ENCODE data around the gene ARMC9. TPM values are rescaled to one million over a fixed set of nuclear protein-coding genes. Genes with fewer than 3 reads are reported as not detected.
A peak's percentile ranks its signal among the peaks of the same experiment; 100 is the strongest.
"Not testable (repeated sequence)": the region's sequence is repeated elsewhere in the genome, so short reads cannot be mapped to it uniquely, and the experiment has no call there.

ARMC9 gene
- total RNA-seq, 1 donor from 2014 or later, result 19.9 TPM

DNA sequence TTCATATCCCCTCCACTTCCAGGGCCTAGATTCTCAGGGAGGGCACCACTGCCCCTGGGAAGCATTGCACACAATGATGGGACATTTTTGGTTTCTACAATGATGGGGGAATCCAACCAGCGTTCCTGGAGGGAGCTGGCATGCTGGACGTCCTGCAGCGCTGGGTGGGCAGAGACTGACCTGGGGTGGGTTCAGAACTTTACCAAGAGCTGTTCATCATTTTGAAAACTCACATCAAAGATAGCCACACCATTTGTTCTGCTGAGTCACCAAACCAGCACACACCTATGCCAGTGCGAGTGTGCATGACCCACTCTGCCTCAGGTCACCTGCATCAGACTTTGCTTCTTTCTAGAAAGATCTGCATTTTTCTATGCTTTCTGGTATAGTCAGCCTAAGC is 14.1 kb upstream of the ARMC9 start:
- DNase-seq, result no peak

DNA sequence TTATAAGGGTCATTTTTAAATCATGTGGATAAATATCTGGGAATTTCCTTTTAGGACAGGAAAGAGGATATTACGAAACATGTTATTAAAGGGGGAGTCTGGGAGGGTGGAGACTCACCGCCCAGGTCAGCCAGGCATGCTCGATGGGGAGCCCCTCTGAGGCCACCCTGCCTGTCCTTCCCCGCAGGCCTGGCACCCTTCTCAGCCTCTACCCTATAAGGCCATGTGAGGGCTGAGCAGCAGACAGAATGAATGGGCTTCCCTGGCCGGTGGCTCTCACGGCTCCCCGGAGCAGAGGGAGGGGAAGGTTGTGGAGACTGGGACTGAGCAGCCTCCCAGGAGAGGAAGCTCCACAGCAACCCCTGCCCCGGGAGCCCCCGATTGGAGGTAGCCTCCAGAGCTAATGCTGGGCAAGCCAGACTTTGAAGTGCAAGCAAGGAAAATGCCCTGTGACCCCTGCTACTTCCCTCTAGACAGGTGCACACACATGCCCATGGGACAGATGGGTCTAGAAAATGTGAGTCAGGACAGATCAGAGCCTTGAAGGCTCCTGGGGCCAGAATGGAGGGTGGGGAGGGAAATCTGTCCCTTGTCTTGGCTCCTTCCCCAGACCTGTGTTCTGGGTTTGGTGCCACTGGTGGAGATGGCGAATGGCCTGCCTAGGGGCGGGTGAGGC is 13.2 kb upstream of the ARMC9 start:
- DNase-seq, result peak; percentile 56

- DNase-seq, result no peak
These were observed 12.5 kb upstream of the ARMC9 start for GRCh38 chr2:231185886-231186285.

GRCh38 chr2:231186325-231186724 is 12.1 kb upstream of the ARMC9 start:
- no peak for DNase-seq

DNA sequence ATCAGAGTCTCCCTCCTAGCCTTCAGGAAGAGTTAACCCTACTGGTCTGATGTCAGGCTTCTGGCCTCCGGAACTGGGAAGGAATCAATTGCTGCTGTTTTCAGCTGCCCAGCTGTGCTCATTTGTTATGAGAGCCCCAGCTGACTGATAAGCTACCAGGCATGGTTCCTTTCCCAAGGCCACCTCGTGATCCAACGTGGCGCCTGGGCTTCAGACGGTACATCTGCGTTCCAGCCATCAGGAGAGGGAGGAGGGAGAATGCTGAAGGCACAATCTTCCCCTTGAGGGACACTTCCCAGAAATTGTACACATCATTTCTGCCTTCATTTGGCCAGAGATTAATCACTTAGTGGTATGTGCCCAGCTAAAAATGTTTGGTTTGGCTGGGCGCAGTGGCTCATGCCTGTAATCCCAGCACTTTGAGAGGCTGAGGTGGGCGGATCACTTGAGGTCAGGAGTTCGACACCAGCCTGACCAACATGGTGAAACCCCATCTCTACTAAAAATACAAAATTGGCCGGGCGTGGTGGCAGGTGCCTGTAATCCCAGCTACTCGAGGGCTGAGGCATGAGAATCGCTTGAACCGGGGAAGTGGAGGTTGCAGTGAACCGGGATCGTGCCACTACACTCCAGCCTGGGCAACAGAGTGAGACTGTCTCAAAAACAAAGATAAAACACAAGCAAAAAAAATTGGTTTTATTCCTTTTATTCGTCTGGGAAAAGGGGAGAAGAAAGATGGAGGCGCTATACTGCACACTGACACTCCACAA is 10.5 kb upstream of the ARMC9 start:
- DNase-seq, result peak; percentile 51

DNA sequence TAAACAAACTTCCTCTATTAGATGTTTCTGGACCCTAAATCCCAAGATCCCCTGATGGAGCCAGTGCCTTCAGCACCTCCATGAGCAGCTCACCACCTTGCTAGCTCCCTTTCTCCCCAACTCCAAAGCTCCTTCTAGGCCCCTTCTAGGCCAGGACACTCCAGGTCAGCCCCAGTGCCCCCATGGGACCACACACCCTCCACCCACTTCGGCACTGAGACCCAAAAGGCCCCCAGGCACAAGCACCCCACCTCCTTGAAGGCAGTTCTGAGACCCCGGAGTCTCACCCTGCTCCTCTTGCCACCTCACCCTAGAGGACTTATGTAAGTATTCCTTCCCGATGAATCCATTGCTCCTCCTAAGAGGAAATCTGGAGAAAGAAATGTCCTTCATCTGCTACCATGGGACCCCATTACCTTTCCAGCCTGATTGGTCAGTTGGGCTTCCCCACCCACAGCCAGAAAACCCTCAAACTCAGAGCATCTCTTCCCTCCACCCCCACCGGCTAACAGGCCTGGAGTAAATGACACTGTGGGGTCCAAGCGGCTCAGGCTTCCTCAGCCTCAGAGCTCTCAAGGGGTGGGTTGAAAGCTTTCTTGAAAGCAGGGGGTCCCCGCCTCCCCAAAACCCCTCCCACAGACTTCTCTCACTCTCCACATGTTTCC is 9.8 kb upstream of the ARMC9 start:
- no peak for DNase-seq

DNA sequence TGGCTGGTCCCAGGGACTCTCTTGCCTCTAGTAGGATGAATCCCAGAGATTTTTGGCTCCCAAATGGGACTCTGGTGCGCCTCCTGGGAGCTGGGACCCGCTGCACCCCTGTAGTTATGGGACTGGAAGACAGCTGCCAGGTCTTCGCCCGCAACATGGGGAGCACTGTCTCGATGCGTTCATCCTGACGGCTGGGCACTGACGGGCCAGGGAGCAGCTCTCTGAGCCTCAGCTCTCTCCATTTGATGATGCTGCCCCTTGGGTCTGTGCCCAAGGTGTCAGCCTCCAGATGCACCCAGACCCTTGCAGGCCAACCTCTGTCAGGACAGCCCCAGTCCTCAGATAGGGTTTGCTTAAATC is 9.3 kb upstream of the ARMC9 start:
- no peak for DNase-seq

- DNase-seq, result no peak
These were observed 8.6 kb upstream of the ARMC9 start for GRCh38 chr2:231189571-231190495.

DNA sequence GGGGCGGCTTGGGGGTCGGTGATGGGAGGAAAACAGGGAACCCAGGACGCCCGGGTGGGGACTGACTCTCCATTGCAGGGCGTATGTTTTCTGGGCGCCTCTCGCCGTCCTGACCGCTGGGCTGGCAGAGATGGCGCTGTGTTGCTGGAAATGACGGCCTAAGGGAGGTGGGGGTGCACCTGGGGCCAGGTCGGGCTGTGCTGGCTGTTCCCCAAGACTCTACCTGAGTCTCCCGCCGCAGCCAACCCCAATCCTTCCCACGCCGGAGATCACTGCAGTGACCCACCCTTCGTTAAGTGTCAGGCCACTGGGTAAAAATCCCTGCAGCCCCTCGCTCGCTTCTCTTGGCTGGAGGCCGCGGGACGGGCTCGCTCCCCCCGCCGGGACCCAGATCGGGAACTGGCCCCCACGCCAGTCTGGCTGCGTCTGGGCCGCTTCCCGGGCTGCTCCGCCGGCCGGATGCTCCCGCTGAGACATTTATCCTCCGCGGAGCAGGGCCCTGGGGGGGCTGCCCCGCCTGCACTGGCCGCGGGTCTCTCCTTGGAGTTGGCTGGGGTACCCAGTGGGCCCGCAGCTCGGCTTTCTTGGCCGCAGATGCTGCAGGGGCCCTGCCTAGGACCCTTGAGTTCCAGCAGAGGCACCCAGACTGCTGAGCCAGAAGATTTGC is 7.8 kb upstream of the ARMC9 start:
- peak; percentile 44 for DNase-seq

DNA sequence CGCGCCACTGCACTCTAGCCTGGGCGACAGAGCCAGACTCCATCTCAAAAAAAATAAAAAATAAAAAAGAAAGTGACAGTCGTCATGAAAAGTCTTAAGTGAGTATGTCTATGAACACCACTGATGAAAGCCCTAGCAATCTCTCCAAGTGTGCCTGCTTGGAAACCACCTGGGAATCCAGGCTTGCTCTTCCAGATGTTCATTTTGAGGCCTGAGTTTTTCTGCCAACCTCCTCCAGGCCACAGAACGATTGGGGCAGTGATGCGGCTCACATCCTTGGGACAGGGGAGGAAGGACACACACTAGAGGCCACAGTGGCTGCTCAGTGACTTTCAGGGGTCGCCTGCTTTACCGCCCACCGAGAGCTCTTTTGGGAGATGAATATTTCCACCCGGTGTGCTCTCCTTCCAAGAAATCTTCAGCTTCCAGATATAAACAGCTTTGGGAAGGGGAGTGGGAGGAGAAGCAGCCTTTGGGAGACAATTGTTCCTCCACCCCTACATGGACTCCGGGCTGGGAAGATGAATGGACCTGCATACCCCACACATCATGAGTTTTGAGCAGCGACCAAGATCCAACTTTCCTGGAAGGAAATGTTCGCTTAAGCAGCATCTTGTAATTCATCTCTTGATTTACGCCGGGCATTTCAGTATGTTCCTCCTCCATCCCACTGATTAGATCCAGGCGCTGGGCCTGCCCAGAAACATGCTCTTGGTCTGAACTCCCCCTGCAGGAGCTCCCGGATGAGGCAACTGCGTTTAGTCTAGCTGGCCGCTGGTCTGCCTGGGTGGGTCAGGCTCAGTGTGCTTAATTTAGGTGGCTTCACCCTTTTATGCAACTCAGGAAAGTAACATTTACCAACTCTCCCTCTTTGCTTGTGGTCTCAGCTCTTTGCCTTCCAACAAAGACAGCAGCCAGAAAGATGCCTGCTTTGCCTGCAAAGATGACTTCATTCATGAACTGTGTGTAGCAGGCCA is 6.2 kb upstream of the ARMC9 start:
- DNase-seq, result peak; percentile 89

- no peak for DNase-seq
These were observed 5.2 kb upstream of the ARMC9 start for GRCh38 chr2:231193216-231193615.

DNA sequence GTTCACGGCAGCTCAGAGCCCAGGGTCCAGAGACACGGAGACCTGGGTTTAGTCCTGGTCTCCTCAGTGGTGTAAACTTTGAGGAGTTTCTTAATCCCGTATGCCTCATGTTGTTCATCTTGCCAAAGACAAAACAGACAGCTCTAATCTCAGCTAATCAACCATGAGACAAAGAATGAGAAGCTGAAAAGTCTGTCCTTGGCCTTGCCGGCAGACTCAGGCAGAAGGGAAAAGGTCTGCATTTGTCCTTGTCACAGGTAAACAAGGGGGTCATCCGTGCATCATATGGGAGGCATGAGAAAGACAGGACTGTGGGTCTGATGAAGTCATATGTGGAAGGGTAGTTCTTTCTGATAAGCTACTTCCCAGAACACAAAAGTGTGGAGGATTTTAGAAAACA is 1.8 kb upstream of the ARMC9 start:
- DNase-seq, result no peak

GRCh38 chr2:231197196-231197595 is 1.2 kb upstream of the ARMC9 start:
- DNase-seq, result not testable (repeated sequence)

GRCh38 chr2:231197706-231198290 is 633 bp upstream of the ARMC9 start:
- no peak for DNase-seq

DNA sequence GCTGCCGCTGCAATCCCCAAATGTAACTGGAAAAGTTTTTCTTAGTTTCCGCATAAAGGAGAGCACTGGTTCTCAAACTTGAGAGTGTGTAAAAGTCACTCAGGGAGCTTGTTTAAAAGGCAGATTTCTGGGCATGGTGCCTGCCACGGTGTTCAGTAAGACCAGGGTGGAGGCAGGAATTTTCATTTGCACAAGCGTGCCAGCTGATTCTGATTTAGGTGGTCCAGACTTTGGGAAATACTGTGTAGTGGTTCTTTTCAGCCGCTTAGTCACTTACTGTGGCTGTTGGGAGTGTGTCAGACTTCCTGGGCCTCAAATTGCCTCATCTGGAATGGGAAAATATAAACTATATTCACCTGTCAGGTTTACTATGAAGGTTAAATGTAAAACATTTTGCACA is 788 bp downstream of the ARMC9 start:
- peak; percentile 14 for DNase-seq

- DNase-seq, result no peak
These were observed 2.5 kb downstream of the ARMC9 start for GRCh38 chr2:231200805-231201474.

- DNase-seq, result no peak
These were observed 3.0 kb downstream of the ARMC9 start for GRCh38 chr2:231201475-231201814.

DNA sequence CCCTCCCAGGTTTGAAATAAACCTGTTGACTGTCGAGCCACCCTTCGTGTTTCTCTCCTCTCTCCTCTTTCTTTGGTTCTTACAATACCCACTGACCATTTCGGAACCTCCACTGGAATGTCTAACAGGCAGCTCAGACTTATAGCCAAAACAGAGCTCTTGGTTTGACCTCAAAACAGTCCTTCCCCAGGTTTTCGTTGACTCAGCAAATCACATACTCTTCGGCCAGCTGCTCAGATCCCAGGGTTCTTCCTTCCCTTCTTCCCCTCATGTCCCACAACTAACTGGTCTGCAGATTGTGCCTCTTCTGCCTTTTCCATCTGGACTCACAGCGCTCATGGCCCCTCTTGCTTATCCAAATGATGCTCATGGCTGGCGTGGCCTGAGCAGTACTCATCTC is 4.7 kb downstream of the ARMC9 start:
- no peak for DNase-seq

DNA sequence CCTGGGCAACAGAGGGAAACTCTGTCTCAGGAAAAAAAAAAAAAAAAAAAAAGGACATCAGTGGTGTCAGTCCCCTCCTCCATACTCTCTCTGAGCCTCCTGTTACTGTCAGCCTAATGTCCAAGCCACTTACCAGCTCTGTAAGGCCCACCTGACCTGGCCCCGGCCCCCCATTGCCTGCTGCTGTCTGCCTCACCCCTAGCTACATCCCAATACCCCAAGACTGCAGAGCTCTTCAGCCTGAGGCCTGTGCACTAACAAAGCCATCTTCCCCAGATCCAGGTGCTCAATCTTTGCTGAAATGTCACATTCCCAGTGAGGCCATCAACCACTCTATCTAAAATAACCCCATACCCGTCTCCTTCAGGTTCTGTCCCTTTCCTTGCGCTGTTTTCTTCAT is 5.7 kb downstream of the ARMC9 start:
- DNase-seq, result no peak

DNA sequence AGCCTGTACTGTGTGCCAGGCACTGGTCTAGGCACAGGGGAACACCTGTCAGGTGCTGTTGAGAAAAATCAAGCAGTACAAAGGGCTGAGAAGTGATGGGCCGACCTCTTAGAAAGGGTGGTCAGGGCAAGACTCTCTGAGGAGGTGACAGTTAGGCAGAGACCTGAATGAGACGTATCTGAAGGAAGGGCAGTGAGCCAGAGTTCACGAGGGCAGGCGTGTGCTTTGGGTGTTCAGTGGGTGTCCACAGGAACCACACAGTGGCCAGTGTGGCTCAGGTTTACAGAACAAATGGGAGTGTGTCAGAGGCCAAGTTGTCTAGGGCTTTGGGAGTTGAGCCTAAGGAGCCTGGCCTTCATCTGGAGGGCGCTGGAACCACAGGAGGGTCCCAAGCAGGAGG is 6.2 kb downstream of the ARMC9 start:
- DNase-seq, result no peak
